Measurements from ENCODE around the gene DLX1.

The DLX1 gene

GRCh38 chr2:172085460-172086159 is at the start of gene DLX1:
TSS of gene DLX1 (plus strand) at chr2:172085507. CDS start at chr2:172085678, 171 bp downstream.
- no peak for TF ChIP-seq CTCF (IDR thresholded peaks at IDR 0.05; ENCODE audit: low read depth, low read length, missing control alignments)
- peak within 1 kb of the TSS; percentile 67 for H3K4me3 ChIP-seq (ENCODE audit: low read depth, low read length)
- DNase-seq (ENCODE audit: low read depth): no peak

- DNase-seq (ENCODE audit: low read depth): no peak
- H3K4me3 ChIP-seq (ENCODE audit: low read depth, low read length): no peak overlapping the region
- TF ChIP-seq CTCF (IDR thresholded peaks at IDR 0.05; ENCODE audit: low read depth, low read length, missing control alignments): no peak
Observed at GRCh38 chr2:172038121-172038520, 47.2 kb upstream of the DLX1 start.

- H3K4me3 ChIP-seq (ENCODE audit: low read depth, low read length): no peak overlapping the region
- TF ChIP-seq CTCF (IDR thresholded peaks at IDR 0.05; ENCODE audit: low read depth, low read length, missing control alignments): no peak
- no peak for DNase-seq (ENCODE audit: low read depth)
Observed at GRCh38 chr2:172038604-172039003, 46.7 kb upstream of the DLX1 start.

GRCh38 chr2:172039011-172039704 is 46.1 kb upstream of the DLX1 start:
- DNase-seq (ENCODE audit: low read depth): no peak
- no peak for TF ChIP-seq CTCF (IDR thresholded peaks at IDR 0.05; ENCODE audit: low read depth, low read length, missing control alignments)
- H3K4me3 ChIP-seq (ENCODE audit: low read depth, low read length): no peak overlapping the region

- H3K4me3 ChIP-seq (ENCODE audit: low read depth, low read length): no peak overlapping the region
- no peak for DNase-seq (ENCODE audit: low read depth)
- no peak for TF ChIP-seq CTCF (IDR thresholded peaks at IDR 0.05; ENCODE audit: low read depth, low read length, missing control alignments)
Observed at GRCh38 chr2:172040311-172040710, 45.0 kb upstream of the DLX1 start.

- DNase-seq (ENCODE audit: low read depth): no peak
- no peak overlapping the region for H3K4me3 ChIP-seq (ENCODE audit: low read depth, low read length)
- TF ChIP-seq CTCF (IDR thresholded peaks at IDR 0.05; ENCODE audit: low read depth, low read length, missing control alignments): no peak
Observed at GRCh38 chr2:172046080-172046678, 39.1 kb upstream of the DLX1 start.
